GM12878 (cell line): ENCODE data around the gene YTHDF2. TPM values are rescaled to one million over a fixed set of nuclear protein-coding genes. Genes with fewer than 3 reads are reported as not detected.

Experiments used
- ATAC-seq: fragments of 200-7000 bp; cut with Tn5 transposase; 3 replicates; pipeline ENCODE4 v1.9.1; 2020; ENCODE audit warnings: mild to moderate bottlenecking, moderate library complexity
- BruUV-seq: library from RNA; stranded (reverse); fragments of 400-500 nt; replicated peaks from 2 replicates; lab custom pipeline; 2021; lab: Mats Ljungman, UMichigan
- CTCF ChIA-PET: fragments of 300-600 bp; sonication (Branson Sonifier 250); formaldehyde crosslinking; extraction: SDS; loops from one replicate; lab custom pipeline; 2021; ENCODE audit warnings: inconsistent platforms; lab: Yijun Ruan, JAX
- POLR2A ChIA-PET: fragments of 350-600 bp; formaldehyde crosslinking; extraction: SDS; loops from one replicate; lab custom pipeline; 2021; ENCODE audit warnings: inconsistent platforms; lab: Charles Lee
- RAD21 ChIA-PET: fragments of 300-600 bp; sonication (Branson Sonifier 250); formaldehyde crosslinking; loops from one replicate; lab custom pipeline; 2023; ENCODE audit warnings: antibody characterized with exemption; ENCODE audit not compliant: unreplicated experiment; lab: Charles Lee
- SMC1A ChIA-PET: fragments of 300-600 bp; sonication (Branson Sonifier 250); formaldehyde crosslinking; loops from one replicate; lab custom pipeline; 2023; ENCODE audit not compliant: unreplicated experiment, uncharacterized antibody; lab: Charles Lee
- DNase-seq: peaks from one replicate; pipeline ENCODE4 v3.0.0-alpha.2; 2011; ENCODE audit warnings: low read depth, low spot score
- FAIRE-seq: peaks from 3 replicates; lab custom pipeline; 2011; peaks lifted over from hg19 to GRCh38; lab: Jason Lieb, UNC
- H2AFZ ChIP-seq: 2 replicates; pipeline ENCODE4 v1.6.0; 2011; ENCODE audit warnings: low read depth, low read length, control low read depth; ENCODE audit not compliant: control insufficient read depth
- H3K27ac ChIP-seq: 2 replicates; pipeline ENCODE4 v1.5.1; 2011; ENCODE audit warnings: control low read depth; ENCODE audit not compliant: control insufficient read depth, insufficient read depth
- H3K27me3 ChIP-seq, 2 experiments: replicated peaks in 1 of 2; 2 replicates each; pipeline versions ENCODE4 v1.6.0 to v1.6.1; 2011; ENCODE audit warnings: low read length in 1 of 2; ENCODE audit not compliant: control insufficient read depth in 2 of 2, insufficient read depth in 2 of 2
- H3K36me3 ChIP-seq, 2 experiments: 2 replicates each; pipeline ENCODE4 v1.5.1; 2011; ENCODE audit warnings: low read length in 1 of 2; ENCODE audit not compliant: control insufficient read depth in 2 of 2, insufficient read depth in 2 of 2
- H3K4me1 ChIP-seq: 2 replicates; pipeline ENCODE4 v1.6.1; 2011; ENCODE audit warnings: mild to moderate bottlenecking, low read length, moderate library complexity, mixed read lengths; ENCODE audit not compliant: control insufficient read depth, insufficient read depth
- H3K4me2 ChIP-seq: 2 replicates; pipeline ENCODE4 v1.6.0; 2011; ENCODE audit warnings: control low read depth; ENCODE audit not compliant: control insufficient read depth, insufficient read depth
- H3K4me3 ChIP-seq: fragments of 200-600 bp; sonication (generic); 2 replicates; pipeline ENCODE4 v1.5.1; 2016
- H3K79me2 ChIP-seq: 2 replicates; pipeline ENCODE4 v1.6.0; 2011; ENCODE audit warnings: low read length; ENCODE audit not compliant: control insufficient read depth, insufficient read depth
- H3K9ac ChIP-seq: 2 replicates; pipeline ENCODE4 v1.8.0; 2011; ENCODE audit warnings: low read length, control low read depth, mixed read lengths; ENCODE audit not compliant: control insufficient read depth, insufficient read depth
- H3K9me3 ChIP-seq: replicated peaks from 3 replicates; pipeline ENCODE4 v1.5.1; 2011; ENCODE audit warnings: mild to moderate bottlenecking, low read length; ENCODE audit not compliant: control insufficient read depth, insufficient read depth
- H4K20me1 ChIP-seq: 2 replicates; pipeline ENCODE4 v1.6.0; 2011; ENCODE audit not compliant: control insufficient read depth, insufficient read depth
- ATF7 ChIP-seq: fragments of 450-650 bp; IDR thresholded peaks from 2 replicates; pipeline ENCODE4 v1.6.1; 2016; ENCODE audit warnings: low read depth, mild to moderate bottlenecking
- CREM ChIP-seq: IDR thresholded peaks from 2 replicates; pipeline ENCODE4 v1.6.1; 2014; ENCODE audit warnings: antibody characterized with exemption, low read depth
- ESRRA ChIP-seq: IDR thresholded peaks from 2 replicates; pipeline ENCODE4 v1.6.1; 2012; ENCODE audit warnings: mild to moderate bottlenecking, low read length, improper control_type of control experiment
- GABPA ChIP-seq: IDR thresholded peaks from 2 replicates; pipeline ENCODE4 v1.6.1; 2014; ENCODE audit warnings: antibody characterized with exemption, low read depth, mild to moderate bottlenecking, inconsistent platforms
- IRF4 ChIP-seq: IDR thresholded peaks from 2 replicates; pipeline ENCODE4 v1.6.1; 2011; ENCODE audit warnings: low read depth, low read length
- MYB ChIP-seq: fragments of 150-350 bp; IDR thresholded peaks from 2 replicates; pipeline ENCODE4 v1.6.1; 2014; ENCODE audit warnings: mild to moderate bottlenecking, low read depth, low read length, borderline replicate concordance
- NFXL1 ChIP-seq: fragments of 450-650 bp; IDR thresholded peaks from 2 replicates; pipeline ENCODE4 v1.6.1; 2017; ENCODE audit warnings: antibody characterized with exemption, mild to moderate bottlenecking, borderline replicate concordance
- POLR2AphosphoS5 ChIP-seq: IDR thresholded peaks from 2 replicates; pipeline ENCODE4 v1.6.1; 2011; ENCODE audit warnings: mild to moderate bottlenecking, low read length, inconsistent platforms
- STAT3 ChIP-seq: IDR thresholded peaks from 2 replicates; pipeline ENCODE4 v1.6.1; 2011; ENCODE audit warnings: low read depth, low read length, improper control_type of control experiment
- in situ Hi-C: fragments of 300-500 bp; cut with MboI; formaldehyde crosslinking; loops from 9 replicates; pipeline ENCODE4 v1.14.3; 2018; ENCODE audit warnings: mixed read lengths
- intact Hi-C: fragments of 100-400 bp; cut with micrococcal nuclease; formaldehyde crosslinking; loops from one replicate; pipeline ENCODE4 v1.14.2; 2022; ENCODE audit not compliant: unreplicated experiment
- polyA plus RNA-seq, 11 experiments: library from polyadenylated mRNA; depleted of rRNA in 4 of 11; unstranded in 6 of 11; stranded (reverse) in 5 of 11; fragments of >200 nt; fragmentation: Nextera tagmentation in 4 of 11; fragmentation: Illumina TruSeq in 1 of 11; extraction: Ambion mirVana in 4 of 11; extraction: Trizol in 1 of 11; gene quantifications; 1 replicate in 1 of 11; 2 replicates in 10 of 11; pipeline versions ENCODE4 v1.2.1 to v1.2.3, GENCODE V29; 2011 to 2016; ENCODE audit warnings: inconsistent platforms in 2 of 11, missing spikeins in 2 of 11, low read depth in 1 of 11
- total RNA-seq, 4 experiments: library from RNA; depleted of rRNA in 3 of 4; stranded (reverse); fragments of >200 nt in 3 of 4; fragmentation: Illumina TruSeq in 1 of 4; extraction: Trizol in 1 of 4; gene quantifications; 2 replicates each; pipeline versions ENCODE4 v1.2.1 to v1.2.3, GENCODE V29; 2013 to 2021
- TF ChIP-seq, protein P1 (sequence below): fragments of 450-650 bp; formaldehyde crosslinking; IDR thresholded peaks from 2 replicates; pipeline ENCODE4 v1.5.0; 2022; ENCODE audit warnings: mild to moderate bottlenecking, missing genetic modification characterization
- TF ChIP-seq, protein P2 (sequence below): fragments of 450-650 bp; IDR thresholded peaks from 2 replicates; pipeline ENCODE4 v1.6.1; 2014; ENCODE audit warnings: mild to moderate bottlenecking

YTHDF2 gene
- total and polyA plus RNA-seq, 10 of the 15 experiments (the other 5 are each of a cell fraction or from before 2014, with no cell fraction given), result 42.4 to 121 (median 66.9) TPM

DNA sequence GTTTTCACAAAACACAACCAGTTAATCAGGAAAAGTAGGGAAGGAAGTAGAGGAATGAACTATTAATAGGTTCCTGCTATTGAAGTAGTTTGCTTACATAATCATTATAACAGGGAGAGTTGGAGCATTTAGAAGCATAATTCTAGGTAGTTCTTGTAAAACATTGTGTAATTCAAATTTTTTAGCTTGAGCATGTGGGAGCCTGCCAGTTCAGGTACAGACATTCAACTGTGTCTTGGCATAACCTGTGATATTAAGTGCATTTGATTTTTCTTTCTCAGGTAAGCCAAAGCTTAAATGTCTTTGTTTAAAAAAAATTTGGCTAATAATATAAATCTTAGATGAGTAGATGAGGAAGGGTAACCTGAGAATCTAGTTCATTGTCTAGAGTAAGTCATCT, 3.4 kb downstream of the YTHDF2 start:
- Histone ChIP-seq H4K20me1 (peaks cover 5% of the 10 kb centered on the region; the same call in 1 of the 2 replicates), H2AFZ (no peak overlapping the region), H3K79me2 (peaks cover 79% of the 10 kb centered on the region), H3K4me2 (peak overlapping the region; percentile 65), H3K27ac (no peak overlapping the region), H3K4me3 (peak overlapping the region; percentile 24), H3K27me3 (no peaks in the 10 kb centered on the region), H3K4me1 (peaks cover 7% of the 10 kb centered on the region; the same call in 1 of the 2 replicates), H3K9me3 (no peaks in the 10 kb centered on the region), H3K9ac (no peak overlapping the region; the same call in 1 of the 2 replicates), H3K36me3 (peaks cover 9 to 36% of the 10 kb centered on the region in 2 experiments)
- DNase-seq (no peak), FAIRE-seq (no peak), ATAC-seq (no peak)
- intact Hi-C loops (no loop called here), in situ Hi-C loops (no loop called here)
- TF ChIP-seq, protein P1, sequence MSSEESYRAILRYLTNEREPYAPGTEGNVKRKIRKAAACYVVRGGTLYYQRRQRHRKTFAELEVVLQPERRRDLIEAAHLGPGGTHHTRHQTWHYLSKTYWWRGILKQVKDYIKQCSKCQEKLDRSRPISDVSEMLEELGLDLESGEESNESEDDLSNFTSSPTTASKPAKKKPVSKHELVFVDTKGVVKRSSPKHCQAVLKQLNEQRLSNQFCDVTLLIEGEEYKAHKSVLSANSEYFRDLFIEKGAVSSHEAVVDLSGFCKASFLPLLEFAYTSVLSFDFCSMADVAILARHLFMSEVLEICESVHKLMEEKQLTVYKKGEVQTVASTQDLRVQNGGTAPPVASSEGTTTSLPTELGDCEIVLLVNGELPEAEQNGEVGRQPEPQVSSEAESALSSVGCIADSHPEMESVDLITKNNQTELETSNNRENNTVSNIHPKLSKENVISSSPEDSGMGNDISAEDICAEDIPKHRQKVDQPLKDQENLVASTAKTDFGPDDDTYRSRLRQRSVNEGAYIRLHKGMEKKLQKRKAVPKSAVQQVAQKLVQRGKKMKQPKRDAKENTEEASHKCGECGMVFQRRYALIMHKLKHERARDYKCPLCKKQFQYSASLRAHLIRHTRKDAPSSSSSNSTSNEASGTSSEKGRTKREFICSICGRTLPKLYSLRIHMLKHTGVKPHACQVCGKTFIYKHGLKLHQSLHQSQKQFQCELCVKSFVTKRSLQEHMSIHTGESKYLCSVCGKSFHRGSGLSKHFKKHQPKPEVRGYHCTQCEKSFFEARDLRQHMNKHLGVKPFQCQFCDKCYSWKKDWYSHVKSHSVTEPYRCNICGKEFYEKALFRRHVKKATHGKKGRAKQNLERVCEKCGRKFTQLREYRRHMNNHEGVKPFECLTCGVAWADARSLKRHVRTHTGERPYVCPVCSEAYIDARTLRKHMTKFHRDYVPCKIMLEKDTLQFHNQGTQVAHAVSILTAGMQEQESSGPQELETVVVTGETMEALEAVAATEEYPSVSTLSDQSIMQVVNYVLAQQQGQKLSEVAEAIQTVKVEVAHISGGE (CRISPR knock-in tag), result no peak
- TF ChIP-seq STAT3, result no peak
- no peak for TF ChIP-seq IRF4
- TF ChIP-seq ESRRA, result no peak
- no peak for TF ChIP-seq NFXL1
- TF ChIP-seq GABPA, result no peak
- no peak for TF ChIP-seq MYB
- TF ChIP-seq CREM, result no peak
- TF ChIP-seq ATF7, result no peak
- no peak for TF ChIP-seq POLR2AphosphoS5
- TF ChIP-seq, protein P2, sequence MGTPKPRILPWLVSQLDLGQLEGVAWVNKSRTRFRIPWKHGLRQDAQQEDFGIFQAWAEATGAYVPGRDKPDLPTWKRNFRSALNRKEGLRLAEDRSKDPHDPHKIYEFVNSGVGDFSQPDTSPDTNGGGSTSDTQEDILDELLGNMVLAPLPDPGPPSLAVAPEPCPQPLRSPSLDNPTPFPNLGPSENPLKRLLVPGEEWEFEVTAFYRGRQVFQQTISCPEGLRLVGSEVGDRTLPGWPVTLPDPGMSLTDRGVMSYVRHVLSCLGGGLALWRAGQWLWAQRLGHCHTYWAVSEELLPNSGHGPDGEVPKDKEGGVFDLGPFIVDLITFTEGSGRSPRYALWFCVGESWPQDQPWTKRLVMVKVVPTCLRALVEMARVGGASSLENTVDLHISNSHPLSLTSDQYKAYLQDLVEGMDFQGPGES, result no peak
- ChIA-PET SMC1A (no interaction called here), RAD21 (no interaction called here), CTCF (no interaction called here), POLR2A (interaction anchor here (1.4 kb wide), 1 partner anchor 96 kb away, joined by 4 read pairs; no protein-coding TSS in a partner anchor)
- BruUV-seq, result no TSS peak
